ENCODE measurements around the gene LRRC36.

The LRRC36 gene, protein sequence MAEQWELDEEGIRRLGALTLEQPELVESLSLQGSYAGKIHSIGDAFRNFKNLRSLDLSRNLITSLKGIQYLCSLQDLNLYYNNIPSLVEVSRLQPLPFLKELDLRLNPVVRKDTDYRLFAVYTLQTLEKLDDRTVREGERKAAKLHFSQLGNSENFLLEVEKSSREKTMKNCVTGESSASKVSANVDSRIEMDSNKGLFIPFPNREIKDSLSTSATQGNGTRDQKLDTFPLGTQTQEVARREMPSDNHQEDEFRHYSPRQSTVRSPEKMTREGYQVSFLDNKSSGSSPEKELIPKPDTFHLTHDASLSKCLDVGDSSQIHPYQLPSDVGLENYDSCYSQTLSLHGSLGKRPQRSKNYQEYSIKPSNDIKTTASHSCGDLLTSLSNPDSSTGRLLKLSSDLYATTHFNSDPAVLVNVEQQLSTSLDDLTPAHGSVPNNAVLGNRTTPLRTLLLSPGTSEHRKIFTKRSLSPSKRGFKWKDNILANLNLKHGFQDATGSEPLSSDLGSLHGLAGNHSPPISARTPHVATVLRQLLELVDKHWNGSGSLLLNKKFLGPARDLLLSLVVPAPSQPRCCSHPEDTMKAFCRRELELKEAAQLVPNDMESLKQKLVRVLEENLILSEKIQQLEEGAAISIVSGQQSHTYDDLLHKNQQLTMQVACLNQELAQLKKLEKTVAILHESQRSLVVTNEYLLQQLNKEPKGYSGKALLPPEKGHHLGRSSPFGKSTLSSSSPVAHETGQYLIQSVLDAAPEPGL

DNA sequence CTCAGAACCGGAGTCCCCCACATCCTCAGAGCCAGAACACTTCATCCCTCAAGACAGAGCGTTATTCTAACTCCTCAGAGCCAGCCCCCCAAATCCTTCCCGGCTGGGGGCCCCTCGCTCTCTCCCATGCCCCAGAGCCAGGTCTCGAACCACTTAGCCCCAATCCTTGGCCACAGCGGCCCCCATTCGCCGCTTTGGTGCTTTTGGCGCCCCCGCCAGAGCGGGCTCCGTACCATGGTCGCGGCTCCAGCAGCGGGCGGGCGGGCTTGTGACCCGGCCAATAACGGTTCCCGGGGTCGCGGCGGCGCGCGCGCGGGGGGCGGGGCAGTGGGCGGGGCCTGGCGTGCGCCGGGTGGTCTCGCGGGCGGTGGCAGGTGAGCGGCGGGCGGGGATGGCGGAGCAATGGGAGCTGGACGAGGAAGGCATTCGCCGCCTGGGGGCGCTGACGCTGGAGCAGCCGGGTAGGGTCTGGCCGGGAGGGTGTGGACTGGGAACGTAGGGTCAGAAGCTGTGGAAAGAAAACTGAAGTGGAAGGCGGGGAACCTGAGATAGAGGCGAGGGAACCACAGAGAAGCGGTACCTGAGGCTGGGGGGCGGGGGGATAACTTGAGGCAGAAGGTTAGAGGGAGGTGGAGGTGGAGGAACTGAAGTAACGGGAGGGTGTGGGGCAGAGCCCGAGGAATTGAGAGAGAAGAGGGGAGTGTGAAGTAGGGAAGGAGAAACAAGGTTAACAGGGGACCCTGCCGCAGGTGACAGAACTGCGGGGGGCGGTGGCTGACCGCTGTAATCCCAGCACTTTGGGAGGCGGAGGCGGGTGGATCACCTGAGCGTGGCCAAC, at the start of gene LRRC36, which contains the start of gene KCTD19:
Gene LRRC36 (plus strand): TSS at position 344 of the 838 bp plus-strand sequence. CDS start 48 bp downstream, at position 392.
Gene KCTD19 (minus strand): TSS at position 270 of the 838 bp plus-strand sequence. CDS start 34 bp downstream, at position 236.
- no peaks in the 10 kb centered on the region for H3K36me3 Mint-ChIP-seq
- no peaks in the 10 kb centered on the region for H3K9me3 Mint-ChIP-seq (ENCODE audit: low read depth)
- H3K4me3 Mint-ChIP-seq, result peak within 1 kb of the TSS; percentile 93
- peaks cover 16% of the 10 kb centered on the region for H3K4me1 Mint-ChIP-seq (ENCODE audit: low read depth)
- H3K27me3 Mint-ChIP-seq, result peaks cover 12% of the 10 kb centered on the region
- H3K27ac Mint-ChIP-seq, result peak within 1 kb of the TSS; percentile 84

DNA sequence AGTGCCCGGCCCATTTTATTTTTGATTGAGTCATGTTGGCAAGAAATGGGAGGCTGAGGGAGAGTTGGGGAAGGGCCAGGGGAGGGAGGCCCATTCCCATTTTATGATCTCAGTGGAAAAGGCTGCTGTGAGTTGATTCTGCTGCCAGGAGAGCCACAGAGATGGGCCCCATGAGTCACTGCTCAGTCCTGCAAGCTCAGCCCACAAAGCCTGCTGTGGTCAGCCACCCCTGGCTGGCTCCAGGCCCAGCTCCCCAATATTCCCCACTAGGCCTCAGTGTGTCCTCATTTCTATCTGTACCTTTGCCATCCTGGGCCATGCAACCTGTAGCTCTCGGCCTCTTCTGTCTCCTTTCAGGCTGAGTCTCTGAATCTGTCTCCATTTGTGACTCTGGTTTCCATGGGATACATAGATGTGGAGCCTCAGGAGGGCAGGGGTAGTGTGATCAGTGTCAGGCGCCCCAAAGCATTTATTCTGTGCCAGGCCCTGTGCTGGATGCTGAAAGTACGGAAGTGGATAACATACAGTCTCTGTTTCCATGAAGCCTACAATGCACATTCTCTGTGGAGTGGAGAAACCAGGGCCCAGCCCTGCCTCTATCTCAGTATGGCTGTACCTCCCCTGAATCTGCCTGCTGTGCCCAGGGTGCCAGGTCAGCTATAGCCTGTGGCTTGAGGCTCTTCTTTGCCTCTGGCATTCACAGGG, 49.2 kb upstream of the LRRC36 start:
- Mint-ChIP-seq H3K4me1 (ENCODE audit: low read depth) (peaks cover 15% of the 10 kb centered on the region), H3K27me3 (no peaks in the 10 kb centered on the region), H3K27ac (peak overlapping the region; percentile 70), H3K36me3 (peaks cover 6% of the 10 kb centered on the region), H3K4me3 (peak overlapping the region; percentile 75), H3K9me3 (ENCODE audit: low read depth) (no peaks in the 10 kb centered on the region)

DNA sequence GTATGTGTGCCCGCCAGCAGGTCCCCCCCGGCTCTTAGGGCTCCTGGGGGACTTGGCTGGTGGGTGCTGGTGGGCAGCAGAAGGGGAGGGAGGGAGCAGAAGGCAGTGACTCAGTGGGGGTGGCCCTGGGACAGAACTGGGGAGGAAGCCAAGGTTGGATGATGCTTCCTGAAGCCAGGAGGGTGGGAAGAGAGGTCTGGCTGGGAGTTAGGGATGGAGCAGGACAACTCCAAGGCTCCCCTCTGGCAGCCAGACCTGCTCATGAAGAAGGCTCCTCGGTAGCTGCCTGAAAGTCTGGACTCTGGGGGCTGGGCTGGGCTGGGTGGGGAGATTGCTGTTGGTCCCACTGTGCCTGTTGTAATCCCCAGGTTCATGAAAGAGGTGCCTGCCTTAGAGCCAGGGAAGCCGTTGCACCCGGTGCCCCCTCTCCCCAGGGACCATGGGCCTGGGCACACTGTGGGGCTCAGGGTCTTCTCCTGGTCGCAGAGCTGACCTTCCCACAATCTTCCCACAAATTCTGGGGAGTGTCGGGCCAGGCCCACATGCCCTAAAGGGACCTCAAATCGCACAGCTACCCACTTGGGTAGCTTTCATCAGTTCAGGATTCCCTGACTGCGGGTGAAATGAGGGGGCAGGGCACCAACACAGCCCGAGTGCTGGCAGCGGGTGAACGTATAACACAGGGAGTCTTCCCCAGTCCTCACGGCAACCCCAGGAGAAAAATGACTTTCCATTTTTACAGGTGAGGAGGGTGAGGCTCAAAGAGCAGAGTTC, 48.4 kb upstream of the LRRC36 start:
- no peaks in the 10 kb centered on the region for H3K9me3 Mint-ChIP-seq (ENCODE audit: low read depth)
- peaks cover 15% of the 10 kb centered on the region for H3K4me1 Mint-ChIP-seq (ENCODE audit: low read depth)
- H3K27ac Mint-ChIP-seq, result peak overlapping the region; percentile 91
- peaks cover 7% of the 10 kb centered on the region for H3K36me3 Mint-ChIP-seq
- no peaks in the 10 kb centered on the region for H3K27me3 Mint-ChIP-seq
- H3K4me3 Mint-ChIP-seq, result peak overlapping the region; percentile 89

DNA sequence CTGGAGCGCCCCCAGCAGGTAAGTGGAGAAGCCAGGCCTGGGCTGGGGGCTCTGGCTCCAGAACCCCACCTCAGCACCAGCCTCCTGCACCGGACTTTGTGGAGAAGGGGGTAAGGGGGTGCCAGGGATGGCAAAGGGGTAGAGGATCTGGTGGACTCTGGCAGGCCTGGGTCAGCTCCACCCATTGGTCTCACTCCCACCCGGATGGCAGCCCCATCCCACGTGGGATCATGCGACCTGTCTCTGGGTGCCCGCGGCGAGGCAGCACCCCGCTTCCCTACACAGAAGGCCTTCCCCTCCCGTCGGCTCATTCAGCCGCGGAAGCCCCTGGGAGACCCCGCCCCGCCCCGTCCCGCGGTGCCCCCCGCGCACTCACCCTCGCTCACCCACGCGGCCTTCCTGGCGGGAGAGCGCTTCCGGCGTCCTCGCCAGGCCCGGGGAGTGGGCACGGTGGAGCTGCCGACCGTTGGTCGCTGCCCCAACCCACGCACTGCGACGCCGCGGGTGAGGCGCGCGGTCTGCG, 47.8 kb upstream of the LRRC36 start:
- Mint-ChIP-seq H3K36me3 (peaks cover 9% of the 10 kb centered on the region), H3K27ac (peak overlapping the region; percentile 91), H3K27me3 (no peaks in the 10 kb centered on the region), H3K9me3 (ENCODE audit: low read depth) (no peaks in the 10 kb centered on the region), H3K4me1 (ENCODE audit: low read depth) (peaks cover 16% of the 10 kb centered on the region), H3K4me3 (peak overlapping the region; percentile 89)

DNA sequence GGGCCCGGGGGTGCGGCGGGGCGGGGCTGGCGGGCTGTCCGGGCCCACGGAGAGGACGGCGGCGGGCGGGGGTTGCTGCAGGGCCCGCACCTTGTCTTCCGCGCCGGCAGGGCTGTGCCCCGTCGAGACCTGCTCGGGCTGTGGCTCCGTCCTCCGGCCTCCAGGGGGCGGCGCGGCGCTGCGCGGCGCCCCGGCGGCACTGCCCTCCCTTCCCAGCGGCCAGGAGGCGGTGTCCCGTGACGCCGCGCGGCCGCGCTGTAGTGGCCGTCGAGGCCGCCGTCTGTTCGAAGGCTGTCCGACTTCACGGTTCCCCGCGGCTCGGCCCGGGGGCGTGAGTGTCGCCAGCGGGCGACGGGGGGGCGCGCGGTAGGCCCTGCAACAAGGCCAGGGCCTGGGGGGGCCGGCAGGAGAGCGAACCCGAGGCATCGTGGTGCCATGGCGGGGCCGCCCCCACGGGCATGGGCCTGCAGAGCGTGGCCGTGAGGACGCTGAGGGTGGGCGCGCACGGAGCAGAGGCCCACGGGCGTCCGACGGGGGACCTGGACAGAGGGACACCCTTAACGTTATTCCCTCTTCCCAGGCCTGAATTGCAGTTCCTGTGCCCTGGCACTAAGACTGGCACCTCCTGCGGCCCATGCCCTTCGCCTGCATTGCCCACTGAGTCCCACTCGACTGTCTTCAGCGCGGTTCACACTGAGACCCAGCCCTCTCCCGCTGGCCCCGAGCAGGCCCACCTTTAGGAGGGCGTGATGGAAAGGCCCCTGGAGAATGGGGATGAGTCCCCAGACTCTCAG, 47.1 kb upstream of the LRRC36 start, which contains the start of gene PLEKHG4:
Gene PLEKHG4 (plus strand): TSS at position 237 of the 794 bp plus-strand sequence. CDS start 513 bp downstream, at position 750.
- Mint-ChIP-seq H3K4me1 (ENCODE audit: low read depth) (peaks cover 16% of the 10 kb centered on the region), H3K27ac (peak within 1 kb of the TSS; percentile 91), H3K36me3 (peaks cover 9% of the 10 kb centered on the region), H3K4me3 (peak within 1 kb of the TSS; percentile 89), H3K27me3 (no peaks in the 10 kb centered on the region), H3K9me3 (ENCODE audit: low read depth) (no peaks in the 10 kb centered on the region)

DNA sequence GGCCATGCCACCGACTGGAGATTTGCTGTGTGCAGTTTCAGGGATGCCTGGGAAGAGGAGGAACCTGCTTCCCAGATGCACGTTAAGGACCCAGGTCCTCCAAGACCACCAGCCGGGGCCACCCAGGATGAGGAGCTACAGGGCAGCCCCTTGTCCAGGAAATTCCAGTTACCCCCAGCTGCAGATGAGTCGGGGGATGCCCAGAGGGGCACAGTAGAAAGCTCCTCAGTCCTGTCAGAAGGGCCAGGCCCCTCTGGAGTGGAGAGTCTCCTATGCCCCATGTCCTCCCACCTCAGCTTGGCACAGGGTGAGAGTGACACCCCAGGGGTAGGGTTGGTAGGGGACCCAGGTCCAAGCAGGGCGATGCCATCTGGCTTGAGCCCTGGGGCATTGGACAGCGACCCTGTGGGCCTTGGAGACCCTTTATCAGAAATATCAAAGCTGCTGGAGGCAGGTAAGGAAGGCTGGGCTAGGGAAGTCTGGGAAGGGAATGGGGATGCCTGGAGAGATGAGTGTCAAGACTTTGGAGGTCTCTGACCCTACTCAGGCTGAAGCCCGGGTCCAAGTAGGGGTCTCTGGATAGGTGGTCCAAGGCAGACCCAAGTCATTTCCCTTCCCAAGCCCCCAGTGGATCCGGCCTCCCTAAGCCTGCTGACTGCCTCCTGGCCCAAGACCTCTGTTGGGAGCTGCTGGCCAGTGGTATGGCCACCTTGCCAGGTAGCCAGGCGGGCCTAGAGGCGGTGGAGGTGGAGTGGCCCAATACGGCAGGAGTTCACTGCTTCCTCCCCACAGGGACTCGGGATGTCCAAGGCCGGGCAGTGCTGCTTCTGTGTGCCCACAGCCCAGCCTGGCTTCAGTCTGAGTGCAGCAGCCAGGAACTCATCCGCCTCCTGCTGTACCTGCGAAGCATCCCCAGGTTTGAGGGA, 46.3 kb upstream of the LRRC36 start:
- H3K27ac Mint-ChIP-seq, result no peak overlapping the region
- no peaks in the 10 kb centered on the region for H3K9me3 Mint-ChIP-seq (ENCODE audit: low read depth)
- peaks cover 15% of the 10 kb centered on the region for H3K4me1 Mint-ChIP-seq (ENCODE audit: low read depth)
- peaks cover 8% of the 10 kb centered on the region for H3K36me3 Mint-ChIP-seq
- H3K4me3 Mint-ChIP-seq, result peak overlapping the region; percentile 59
- no peaks in the 10 kb centered on the region for H3K27me3 Mint-ChIP-seq

DNA sequence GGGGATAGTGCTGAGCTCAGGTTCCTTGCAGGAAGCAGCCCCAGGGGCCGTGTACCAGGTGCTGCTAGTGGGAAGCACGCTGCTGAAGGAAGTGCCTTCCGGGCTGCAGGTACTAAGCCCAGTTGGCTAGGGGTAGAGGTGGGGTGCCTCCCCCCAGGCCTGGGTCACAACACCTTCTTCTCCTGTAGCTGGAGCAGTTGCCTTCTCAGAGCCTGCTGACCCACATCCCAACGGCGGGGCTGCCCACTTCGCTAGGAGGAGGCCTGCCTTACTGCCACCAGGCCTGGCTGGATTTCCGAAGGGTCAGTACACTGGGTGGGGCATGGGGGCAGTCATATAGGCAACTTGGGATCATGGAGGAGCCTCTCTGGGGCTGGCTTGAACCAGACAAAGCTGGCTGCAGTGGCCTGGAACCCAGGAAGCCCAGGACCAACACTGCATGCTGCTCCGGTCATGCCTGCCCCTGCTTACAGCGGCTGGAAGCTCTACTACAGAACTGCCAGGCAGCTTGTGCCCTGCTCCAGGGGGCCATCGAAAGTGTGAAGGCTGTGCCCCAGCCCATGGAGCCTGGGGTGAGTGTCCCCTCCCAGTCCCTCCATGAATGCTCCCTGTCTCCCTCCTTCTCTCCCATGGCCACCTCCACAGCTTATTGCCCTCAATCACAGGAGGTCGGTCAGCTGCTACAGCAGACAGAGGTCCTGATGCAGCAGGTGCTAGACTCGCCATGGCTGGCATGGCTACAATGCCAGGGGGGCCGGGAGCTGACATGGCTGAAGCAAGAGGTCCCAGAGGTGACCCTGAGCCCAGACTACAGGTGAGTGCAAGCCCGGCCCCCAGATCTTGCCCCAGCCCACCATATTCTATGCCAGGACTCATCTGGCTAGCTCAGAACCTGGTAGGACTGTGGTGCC, 44.8 kb upstream of the LRRC36 start:
- H3K36me3 Mint-ChIP-seq, result peaks cover 3% of the 10 kb centered on the region
- H3K4me1 Mint-ChIP-seq (ENCODE audit: low read depth), result peaks cover 9% of the 10 kb centered on the region
- no peak overlapping the region for H3K4me3 Mint-ChIP-seq
- no peaks in the 10 kb centered on the region for H3K27me3 Mint-ChIP-seq
- no peaks in the 10 kb centered on the region for H3K9me3 Mint-ChIP-seq (ENCODE audit: low read depth)
- H3K27ac Mint-ChIP-seq, result no peak overlapping the region

DNA sequence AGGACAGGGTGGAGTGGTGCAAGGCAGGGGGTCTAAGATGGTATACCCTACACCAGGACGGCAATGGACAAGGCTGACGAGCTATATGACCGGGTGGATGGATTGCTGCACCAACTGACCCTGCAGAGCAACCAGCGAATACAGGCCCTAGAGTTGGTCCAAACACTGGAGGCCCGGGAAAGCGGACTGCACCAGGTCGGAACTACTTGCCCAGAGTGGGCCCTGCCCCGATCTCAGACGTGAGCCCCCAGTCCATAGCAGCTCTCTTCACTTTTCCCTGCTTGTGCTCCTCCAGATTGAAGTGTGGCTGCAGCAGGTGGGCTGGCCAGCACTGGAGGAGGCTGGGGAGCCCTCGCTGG, 44.2 kb upstream of the LRRC36 start:
- Mint-ChIP-seq H3K9me3 (ENCODE audit: low read depth) (no peaks in the 10 kb centered on the region), H3K27ac (no peak overlapping the region), H3K4me3 (no peak overlapping the region), H3K4me1 (ENCODE audit: low read depth) (peaks cover 9% of the 10 kb centered on the region), H3K36me3 (peaks cover 5% of the 10 kb centered on the region), H3K27me3 (no peaks in the 10 kb centered on the region)

DNA sequence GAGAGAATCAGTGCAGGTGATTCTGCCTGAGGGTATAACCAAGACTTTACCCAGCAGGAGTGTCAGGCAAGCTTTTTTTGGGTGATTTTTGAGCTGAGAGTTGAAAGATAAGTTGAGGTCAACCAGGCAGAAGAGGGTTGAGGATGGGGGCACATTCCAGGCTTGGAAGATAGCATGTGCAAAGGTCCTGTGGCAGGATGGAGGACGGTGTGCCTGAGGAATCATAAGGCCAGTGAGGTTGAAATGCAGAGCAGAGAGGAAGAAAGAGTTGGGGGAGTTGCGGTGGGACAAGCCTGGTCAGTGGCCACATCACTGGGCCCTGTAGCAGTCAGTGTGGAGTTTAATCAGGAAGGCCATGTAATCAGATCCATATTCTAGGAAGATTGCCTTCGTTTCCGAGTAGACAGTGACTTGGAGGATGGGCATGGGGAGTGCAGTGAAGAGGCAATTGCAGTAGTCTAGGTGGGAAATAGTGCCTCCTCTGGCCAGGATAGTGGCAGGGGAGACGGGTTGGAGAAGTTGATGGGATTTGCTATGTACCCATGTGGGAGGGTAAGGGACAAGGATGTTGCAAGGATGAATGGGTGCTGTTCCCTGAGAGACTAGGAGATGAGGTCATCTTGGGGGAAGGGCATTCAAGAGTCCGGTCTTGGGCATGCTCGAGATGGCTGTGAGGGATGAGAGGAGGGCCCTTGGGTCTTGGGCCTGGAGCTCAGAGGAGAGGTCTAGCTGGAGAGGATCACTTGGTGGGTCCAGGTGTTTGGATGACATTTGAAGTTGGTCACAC, 43.4 kb upstream of the LRRC36 start:
- no peaks in the 10 kb centered on the region for H3K9me3 Mint-ChIP-seq (ENCODE audit: low read depth)

DNA sequence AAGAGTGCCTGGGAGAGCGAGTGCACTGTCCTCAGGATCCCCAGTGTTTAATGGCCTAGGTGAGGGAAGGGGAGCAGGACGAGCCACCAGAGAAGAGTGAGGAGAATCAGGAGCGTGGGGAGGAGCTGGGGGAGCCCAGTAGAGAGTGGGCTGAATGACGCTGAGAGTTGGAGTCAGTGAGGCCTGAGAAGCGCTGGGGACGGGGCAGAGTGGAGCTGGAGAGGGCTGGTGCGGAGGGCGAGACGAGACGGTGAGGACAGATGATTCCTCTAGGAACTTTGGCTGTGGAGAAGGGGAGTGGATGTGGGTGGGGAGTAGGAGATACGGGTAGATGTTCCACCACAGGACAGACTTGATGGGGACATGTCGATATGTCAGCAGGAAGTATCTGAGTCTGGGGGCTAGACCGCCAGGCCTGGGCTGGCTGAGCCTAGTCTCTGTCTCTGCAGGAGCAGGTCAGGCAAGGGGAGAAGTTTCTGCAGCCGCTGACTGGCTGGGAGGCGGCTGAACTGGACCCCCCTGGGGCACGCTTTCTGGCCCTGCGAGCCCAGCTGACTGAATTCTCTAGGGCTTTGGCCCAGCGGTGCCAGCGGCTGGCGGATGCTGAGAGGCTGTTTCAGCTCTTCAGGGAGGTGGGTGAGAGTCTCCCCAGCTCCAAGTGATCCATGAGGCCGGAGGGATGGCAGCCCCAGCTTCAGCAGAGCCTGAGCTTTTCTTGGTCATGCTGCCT, 42.6 kb upstream of the LRRC36 start:
- peaks cover 5% of the 10 kb centered on the region for H3K36me3 Mint-ChIP-seq
- no peaks in the 10 kb centered on the region for H3K9me3 Mint-ChIP-seq (ENCODE audit: low read depth)
- no peaks in the 10 kb centered on the region for H3K27me3 Mint-ChIP-seq
- H3K4me1 Mint-ChIP-seq (ENCODE audit: low read depth), result peaks cover 4% of the 10 kb centered on the region
- H3K27ac Mint-ChIP-seq, result no peak overlapping the region
- H3K4me3 Mint-ChIP-seq, result no peak overlapping the region

More for the DNA sequence above, 43.4 kb upstream of the LRRC36 start:
- Mint-ChIP-seq H3K27me3 (no peaks in the 10 kb centered on the region), H3K36me3 (peaks cover 5% of the 10 kb centered on the region), H3K27ac (peak overlapping the region; percentile 18), H3K4me1 (ENCODE audit: low read depth) (peaks cover 6% of the 10 kb centered on the region), H3K4me3 (no peak overlapping the region)
